B cell (primary cell): ENCODE data around the gene CDS2. TPM values are rescaled to one million over a fixed set of nuclear protein-coding genes. Genes with fewer than 3 reads are reported as not detected.

Experiments used
- ATAC-seq: fragments of 200-7000 bp; cut with Tn5 transposase; one replicate; pipeline ENCODE4 v1.10.0; 2021; ENCODE audit warnings: low read depth, mild to moderate bottlenecking, moderate number of reproducible peaks, moderate library complexity
- CTCF ChIA-PET: fragments of 350-600 bp; sonication (Branson Sonifier 250); formaldehyde crosslinking; loops from one replicate; lab custom pipeline; 2021; ENCODE audit warnings: antibody characterized with exemption, inconsistent platforms; lab: Charles Lee
- POLR2A ChIA-PET: fragments of 350-600 bp; sonication (Branson Sonifier 250); formaldehyde crosslinking; loops from one replicate; lab custom pipeline; 2021; ENCODE audit warnings: antibody characterized with exemption; lab: Charles Lee
- DNase-seq: peaks from one replicate; pipeline ENCODE4 v3.0.0; 2013
- H2AFZ ChIP-seq: 2 replicates; pipeline ENCODE4 v1.6.1; 2012; ENCODE audit warnings: mild to moderate bottlenecking, low read depth, low read length; ENCODE audit not compliant: insufficient read depth, poor library complexity, severe bottlenecking
- H3K27ac ChIP-seq, 2 donors: 1 replicate in 1 of 2; 2 replicates in 1 of 2; pipeline ENCODE4 v1.5.1; 2012 to 2013; ENCODE audit warnings: low read length in 2 of 2, mild to moderate bottlenecking in 2 of 2, moderate library complexity in 1 of 2
- H3K27me3 ChIP-seq, 4 experiments: fragments of 200-600 bp in 1 of 4; sonication (generic) in 1 of 4; replicated peaks in 1 of 4; 1 replicate in 2 of 4; 2 replicates in 2 of 4; pipeline versions ENCODE4 v1.6.1 to v1.7.0; 2013 to 2016; ENCODE audit warnings: low read length in 3 of 4, mild to moderate bottlenecking in 2 of 4, mixed read lengths in 1 of 4, moderate library complexity in 1 of 4; ENCODE audit not compliant: insufficient read depth in 4 of 4, control insufficient read depth in 3 of 4; ENCODE audit errors: control extremely low read depth in 1 of 4
- H3K36me3 ChIP-seq, 2 experiments: replicated peaks in 1 of 2; 1 replicate in 1 of 2; 2 replicates in 1 of 2; pipeline versions ENCODE4 v1.6.1 to v1.7.1; 2013; ENCODE audit warnings: low read length in 1 of 2; ENCODE audit not compliant: insufficient read depth in 2 of 2, control insufficient read depth in 1 of 2; ENCODE audit errors: control extremely low read depth in 1 of 2, extremely low read depth in 1 of 2
- H3K4me1 ChIP-seq, 2 donors: fragments of 200-600 bp in 1 of 2; sonication (generic) in 1 of 2; 1 replicate in 1 of 2; 2 replicates in 1 of 2; pipeline versions ENCODE4 v1.5.1 to v1.6.1; 2013 to 2017; ENCODE audit warnings: low read length in 2 of 2; ENCODE audit not compliant: control insufficient read depth in 2 of 2, insufficient read depth in 2 of 2
- H3K4me2 ChIP-seq: replicated peaks from 2 replicates; pipeline ENCODE3; 2012; ENCODE audit warnings: mild to moderate bottlenecking, low read depth, low read length; ENCODE audit not compliant: poor library complexity, severe bottlenecking
- H3K4me3 ChIP-seq, 5 experiments: fragments of 200-600 bp in 1 of 5; sonication (generic) in 1 of 5; 1 replicate in 3 of 5; 2 replicates in 2 of 5; pipeline versions ENCODE4 v1.5.1 to v1.7.0; 2011 to 2016; ENCODE audit warnings: low read length in 4 of 5, mild to moderate bottlenecking in 4 of 5, low read depth in 2 of 5, control low read depth in 1 of 5, moderate library complexity in 1 of 5; ENCODE audit not compliant: insufficient read depth in 1 of 5; ENCODE audit errors: control extremely low read depth in 1 of 5, extremely low read depth in 1 of 5
- H3K79me2 ChIP-seq: fragments of 200-600 bp; sonication (generic); one replicate; pipeline ENCODE4 v1.6.0; 2016; ENCODE audit warnings: low read length; ENCODE audit not compliant: control insufficient read depth, insufficient read depth
- H3K9ac ChIP-seq: fragments of 200-600 bp; sonication (generic); 2 replicates; pipeline ENCODE4 v1.6.1; 2017; ENCODE audit warnings: mild to moderate bottlenecking, low read length, moderate library complexity
- H3K9me3 ChIP-seq, 3 donors: one replicate each; pipeline versions ENCODE4 v1.6.1 to v1.7.1; 2013; ENCODE audit warnings: low read length in 2 of 3; ENCODE audit not compliant: control insufficient read depth in 2 of 3, insufficient read depth in 1 of 3; ENCODE audit errors: control extremely low read depth in 1 of 3
- H4K20me1 ChIP-seq: 2 replicates; pipeline ENCODE4 v1.6.0; 2012; ENCODE audit warnings: mild to moderate bottlenecking, low read length; ENCODE audit not compliant: insufficient read depth, control insufficient read depth, poor library complexity, severe bottlenecking
- H3K27ac Mint-ChIP-seq: one replicate; pipeline ENCODE4 v1.8.0; 2021; ENCODE audit warnings: mixed read lengths
- H3K27me3 Mint-ChIP-seq: one replicate; pipeline ENCODE4 v1.8.0; 2021; ENCODE audit warnings: mixed read lengths
- H3K4me1 Mint-ChIP-seq: one replicate; pipeline ENCODE4 v1.8.0; 2021; ENCODE audit warnings: mixed read lengths
- H3K4me3 Mint-ChIP-seq: one replicate; pipeline ENCODE4 v1.8.0; 2021; ENCODE audit warnings: mixed read lengths
- H3K9me3 Mint-ChIP-seq: one replicate; pipeline ENCODE4 v1.8.0; 2022; ENCODE audit warnings: mixed read lengths; ENCODE audit not compliant: insufficient read depth
- EZH2 ChIP-seq: IDR thresholded peaks from 2 replicates; pipeline ENCODE4 v1.6.1; 2012; ENCODE audit warnings: borderline replicate concordance, low read depth, mild to moderate bottlenecking, moderate library complexity, low read length; ENCODE audit not compliant: insufficient read depth, poor library complexity, severe bottlenecking
- WGBS: methylation state at CpG from one replicate; pipeline ENCODE4 v1.1.5; 2013; ENCODE audit warnings: missing lambda C conversion rate; ENCODE audit not compliant: insufficient coverage; 5-methylcytosine and 5-hydroxymethylcytosine counted together
- intact Hi-C: fragments of 100-400 bp; cut with micrococcal nuclease; formaldehyde crosslinking; loops from one replicate; pipeline ENCODE4 v1.10.0; 2022
- polyA plus RNA-seq: library from polyadenylated mRNA; depleted of rRNA; stranded (reverse); fragments of >200 nt; gene quantifications from 2 replicates; pipeline ENCODE4 v1.2.3, GENCODE V29; 2012
- total RNA-seq, 2 donors: library from RNA; stranded (reverse); fragments of 120-200 nt in 1 of 2; gene quantifications; 1 replicate in 1 of 2; 2 replicates in 1 of 2; pipeline versions ENCODE4 v1.2.3 to v1.2.4, GENCODE V29; 2013 to 2022
- TF ChIP-seq, protein P1 (sequence below): fragments of 200-600 bp; IDR thresholded peaks from one replicate; pipeline ENCODE4 v1.8.0; 2022; ENCODE audit warnings: antibody characterized with exemption, mild to moderate bottlenecking

Gene CDS2
- total and polyA plus RNA-seq, 2 donors (not counting 1 experiment from before 2014, with no cell fraction given): 17.3 to 48.6 TPM

DNA sequence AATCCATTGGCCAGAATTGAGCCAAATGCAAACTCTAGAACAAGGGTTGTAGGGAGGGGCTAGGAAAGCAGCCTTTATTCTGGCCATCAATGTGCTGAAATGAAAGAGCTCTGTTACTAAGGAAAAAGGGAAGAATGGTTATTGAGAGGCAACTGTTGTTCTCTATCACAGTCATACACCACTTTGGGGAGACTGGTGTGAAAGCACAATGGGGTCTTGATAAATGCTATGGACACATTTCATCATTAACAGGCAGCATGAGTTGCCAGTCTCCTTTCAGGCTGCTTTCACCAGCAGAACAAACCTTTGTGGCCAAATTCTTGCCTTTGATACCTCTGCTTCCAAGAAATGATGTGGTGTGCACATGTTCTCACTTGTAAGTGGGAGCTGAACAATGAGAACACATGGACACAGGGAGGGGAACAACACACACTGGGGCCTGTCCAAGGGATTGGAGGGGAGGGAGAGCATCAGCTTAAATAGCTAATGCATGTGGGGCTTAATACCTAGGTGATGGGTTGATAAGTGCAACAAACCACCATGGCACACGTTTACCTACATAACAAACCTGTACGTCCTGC lies 86.2 kb downstream of the CDS2 start:
- no peak overlapping the region for H3K4me3 Mint-ChIP-seq
- no peak overlapping the region for H3K27ac ChIP-seq
- H3K4me1 Mint-ChIP-seq: no peaks in the 10 kb centered on the region
- peaks cover 0 to 4% of the 10 kb centered on the region in 2 experiments for H3K36me3 ChIP-seq
- H3K4me2 ChIP-seq: no peak overlapping the region
- no peaks in the 10 kb centered on the region for H4K20me1 ChIP-seq
- no peak for TF ChIP-seq EZH2
- TF ChIP-seq, protein P1, sequence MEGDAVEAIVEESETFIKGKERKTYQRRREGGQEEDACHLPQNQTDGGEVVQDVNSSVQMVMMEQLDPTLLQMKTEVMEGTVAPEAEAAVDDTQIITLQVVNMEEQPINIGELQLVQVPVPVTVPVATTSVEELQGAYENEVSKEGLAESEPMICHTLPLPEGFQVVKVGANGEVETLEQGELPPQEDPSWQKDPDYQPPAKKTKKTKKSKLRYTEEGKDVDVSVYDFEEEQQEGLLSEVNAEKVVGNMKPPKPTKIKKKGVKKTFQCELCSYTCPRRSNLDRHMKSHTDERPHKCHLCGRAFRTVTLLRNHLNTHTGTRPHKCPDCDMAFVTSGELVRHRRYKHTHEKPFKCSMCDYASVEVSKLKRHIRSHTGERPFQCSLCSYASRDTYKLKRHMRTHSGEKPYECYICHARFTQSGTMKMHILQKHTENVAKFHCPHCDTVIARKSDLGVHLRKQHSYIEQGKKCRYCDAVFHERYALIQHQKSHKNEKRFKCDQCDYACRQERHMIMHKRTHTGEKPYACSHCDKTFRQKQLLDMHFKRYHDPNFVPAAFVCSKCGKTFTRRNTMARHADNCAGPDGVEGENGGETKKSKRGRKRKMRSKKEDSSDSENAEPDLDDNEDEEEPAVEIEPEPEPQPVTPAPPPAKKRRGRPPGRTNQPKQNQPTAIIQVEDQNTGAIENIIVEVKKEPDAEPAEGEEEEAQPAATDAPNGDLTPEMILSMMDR: no peak
- no peak overlapping the region for H3K27ac Mint-ChIP-seq
- CTCF ChIA-PET: interaction anchor here (1.4 to 5.1 kb wide), 5 partner anchors 8 to 21 kb away, joined by 3 to 34 read pairs (median 4); no protein-coding TSS in a partner anchor
- ATAC-seq: no peak
- H3K4me3 ChIP-seq: no peak overlapping the region
- no peaks in the 10 kb centered on the region for H3K27me3 ChIP-seq
- POLR2A ChIA-PET: no interaction called here
- H3K4me1 ChIP-seq: no peaks in the 10 kb centered on the region
- no peaks in the 10 kb centered on the region for H3K79me2 ChIP-seq
- DNase-seq: no peak
- intact Hi-C loops: no loop called here
- H3K9ac ChIP-seq: no peak overlapping the region
- H3K9me3 Mint-ChIP-seq: no peaks in the 10 kb centered on the region
- no peak overlapping the region for H2AFZ ChIP-seq
- no peaks in the 10 kb centered on the region for H3K9me3 ChIP-seq
- WGBS: no CpG with 5 or more reads among the region's 2 CpGs
- no peaks in the 10 kb centered on the region for H3K27me3 Mint-ChIP-seq

- Histone ChIP-seq H3K36me3 (peaks cover 0 to 4% of the 10 kb centered on the region in 2 experiments), H2AFZ (no peak overlapping the region), H3K9ac (no peak overlapping the region), H3K4me1 (no peaks in the 10 kb centered on the region), H3K4me3 (no peak overlapping the region), H3K27me3 (no peaks in the 10 kb centered on the region), H4K20me1 (no peaks in the 10 kb centered on the region), H3K4me2 (no peak overlapping the region), H3K27ac (no peak overlapping the region), H3K79me2 (no peaks in the 10 kb centered on the region), H3K9me3 (no peaks in the 10 kb centered on the region)
- ATAC-seq (no peak), DNase-seq (no peak)
- ChIA-PET CTCF (interaction anchor here (1.2 to 5.1 kb wide), 4 partner anchors 8 to 114 kb away, joined by 3 to 34 read pairs (median 14); no protein-coding TSS in a partner anchor), POLR2A (no interaction called here)
- intact Hi-C loops: no loop called here
- Mint-ChIP-seq H3K4me3 (no peak overlapping the region), H3K9me3 (no peaks in the 10 kb centered on the region), H3K27ac (no peak overlapping the region), H3K27me3 (no peaks in the 10 kb centered on the region), H3K4me1 (no peaks in the 10 kb centered on the region)
- TF ChIP-seq EZH2: no peak
- TF ChIP-seq, protein P1: no peak
- WGBS: 93% methylated on average over 3 of the region's 3 CpGs
Measured at GRCh38 chr20:5214826-5215225, 88.0 kb downstream of the CDS2 start.
